Caco-2 (cell line): Measurements from ENCODE around the gene SPATA31C1. TPM values are rescaled to one million over a fixed set of nuclear protein-coding genes. Genes with fewer than 3 reads are reported as not detected.

Experiments used
- BruUV-seq: library from RNA; stranded (reverse); fragments of 400-500 nt; replicated peaks from 2 replicates; lab custom pipeline; 2021; lab: Mats Ljungman, UMichigan
- CTCF ChIA-PET: fragments of 300-600 bp; sonication (Branson Sonifier 250); formaldehyde crosslinking; loops from one replicate; lab custom pipeline; 2022; ENCODE audit warnings: antibody characterized with exemption; lab: Charles Lee
- POLR2A ChIA-PET: fragments of 300-600 bp; sonication (Branson Sonifier 250); formaldehyde crosslinking; loops from one replicate; lab custom pipeline; 2022; ENCODE audit warnings: antibody characterized with exemption; lab: Charles Lee
- DNase-seq, 2 experiments: peaks; one replicate each; pipeline versions ENCODE4 v3.0.0 to v3.0.0-alpha.2; 2020 to 2022
- H3K27me3 ChIP-seq: replicated peaks from 2 replicates; pipeline ENCODE4 v1.6.0; 2011; ENCODE audit warnings: low read length; ENCODE audit not compliant: control insufficient read depth, insufficient read depth
- H3K36me3 ChIP-seq: 2 replicates; pipeline ENCODE4 v1.5.1; 2011; ENCODE audit warnings: low read length; ENCODE audit not compliant: control insufficient read depth, insufficient read depth
- H3K4me1 ChIP-seq: fragments of 250-450 bp; sonication (Bioruptor Pico); 2 replicates; pipeline ENCODE4 v1.5.1; 2020; ENCODE audit warnings: mild to moderate bottlenecking
- H3K4me3 ChIP-seq: 2 replicates; pipeline ENCODE4 v1.5.1; 2011; ENCODE audit warnings: low read depth, mild to moderate bottlenecking, control low read depth, low read length
- H3K9me3 ChIP-seq: fragments of 250-450 bp; sonication (Bioruptor Pico); 2 replicates; pipeline ENCODE4 v1.5.1; 2020; ENCODE audit warnings: mild to moderate bottlenecking, moderate library complexity
- H3K27ac Mint-ChIP-seq: one replicate; pipeline ENCODE4 v1.8.0; 2022; ENCODE audit warnings: mixed read lengths; ENCODE audit not compliant: unreplicated experiment
- H3K27me3 Mint-ChIP-seq: one replicate; pipeline ENCODE4 v1.8.0; 2022; ENCODE audit warnings: mixed read lengths; ENCODE audit not compliant: insufficient read depth, unreplicated experiment
- H3K36me3 Mint-ChIP-seq: one replicate; pipeline ENCODE4 v1.8.0; 2022; ENCODE audit warnings: mild to moderate bottlenecking, mixed read lengths; ENCODE audit not compliant: insufficient read depth, unreplicated experiment
- H3K4me1 Mint-ChIP-seq: one replicate; pipeline ENCODE4 v1.8.0; 2022; ENCODE audit warnings: low read depth, mixed read lengths; ENCODE audit not compliant: unreplicated experiment
- H3K4me3 Mint-ChIP-seq: one replicate; pipeline ENCODE4 v1.8.0; 2022; ENCODE audit warnings: mild to moderate bottlenecking, moderate library complexity, mixed read lengths; ENCODE audit not compliant: unreplicated experiment
- H3K9me3 Mint-ChIP-seq: one replicate; pipeline ENCODE4 v1.8.0; 2022; ENCODE audit warnings: mixed read lengths; ENCODE audit not compliant: unreplicated experiment
- intact Hi-C: fragments of 100-400 bp; cut with micrococcal nuclease; formaldehyde crosslinking; loops from one replicate; pipeline ENCODE4 v1.10.0; 2022; ENCODE audit not compliant: unreplicated experiment
- total RNA-seq: library from RNA; stranded (reverse); gene quantifications from 2 replicates; pipeline ENCODE4 v1.2.3, GENCODE V29; 2022
- TF ChIP-seq, protein P1 (sequence below), 2 experiments: fragments of 200-600 bp in 1 of 2; IDR thresholded peaks; 1 replicate in 1 of 2; 2 replicates in 1 of 2; pipeline versions ENCODE4 v1.5.1 to v1.8.0; 2011 to 2022; ENCODE audit warnings: antibody characterized with exemption in 1 of 2, control low read depth in 1 of 2, inconsistent platforms in 1 of 2, low read depth in 1 of 2, low read length in 1 of 2, mild to moderate bottlenecking in 1 of 2, moderate library complexity in 1 of 2; ENCODE audit not compliant: insufficient read depth in 1 of 2, severe bottlenecking in 1 of 2, unreplicated experiment in 1 of 2

Gene SPATA31C1
- total RNA-seq, 1 experiment from 2014 or later, result not detected

DNA sequence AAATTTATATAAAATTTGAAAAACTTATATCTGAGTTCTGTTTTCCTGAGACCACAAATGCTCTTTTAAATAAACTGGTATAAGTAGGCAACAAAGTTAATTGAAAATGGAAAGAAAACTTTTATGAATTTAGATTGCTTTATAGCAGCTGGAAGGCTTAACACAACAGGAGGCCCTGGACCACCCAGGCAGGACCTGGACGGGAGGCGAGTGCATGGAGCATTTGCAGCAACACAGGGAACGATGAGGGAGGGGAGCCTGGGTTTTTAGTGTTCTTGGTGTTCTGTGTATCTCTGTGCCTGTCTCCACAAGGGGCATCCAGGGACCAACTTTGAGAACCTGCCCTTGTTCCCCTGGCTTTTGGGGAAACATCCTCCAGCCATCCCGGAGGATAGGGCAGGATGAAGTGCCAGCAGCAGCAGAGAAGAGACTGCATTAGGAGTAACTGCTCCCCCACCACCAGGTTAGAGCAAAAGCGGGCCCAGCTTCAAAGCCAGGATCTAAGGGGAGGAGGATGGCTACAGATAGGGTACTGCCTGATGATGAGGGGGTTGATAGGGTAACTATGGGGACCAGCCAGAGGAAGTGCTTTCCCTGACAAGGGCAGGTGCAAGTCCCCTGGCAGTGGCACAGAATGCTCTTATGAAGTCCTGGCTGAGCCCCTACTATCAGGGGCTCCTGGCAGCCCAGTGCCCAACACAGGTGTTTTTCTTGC is 41.8 kb upstream of the SPATA31C1 start:
- intact Hi-C loops, result no loop called here
- Histone ChIP-seq H3K27me3 (no peaks in the 10 kb centered on the region), H3K4me3 (no peak overlapping the region), H3K4me1 (peaks cover 25% of the 10 kb centered on the region), H3K9me3 (no peaks in the 10 kb centered on the region), H3K36me3 (no peaks in the 10 kb centered on the region)
- no peaks in the 10 kb centered on the region for H3K9me3 Mint-ChIP-seq
- peaks cover 17% of the 10 kb centered on the region for H3K4me1 Mint-ChIP-seq
- no peak for DNase-seq
- TF ChIP-seq, protein P1, sequence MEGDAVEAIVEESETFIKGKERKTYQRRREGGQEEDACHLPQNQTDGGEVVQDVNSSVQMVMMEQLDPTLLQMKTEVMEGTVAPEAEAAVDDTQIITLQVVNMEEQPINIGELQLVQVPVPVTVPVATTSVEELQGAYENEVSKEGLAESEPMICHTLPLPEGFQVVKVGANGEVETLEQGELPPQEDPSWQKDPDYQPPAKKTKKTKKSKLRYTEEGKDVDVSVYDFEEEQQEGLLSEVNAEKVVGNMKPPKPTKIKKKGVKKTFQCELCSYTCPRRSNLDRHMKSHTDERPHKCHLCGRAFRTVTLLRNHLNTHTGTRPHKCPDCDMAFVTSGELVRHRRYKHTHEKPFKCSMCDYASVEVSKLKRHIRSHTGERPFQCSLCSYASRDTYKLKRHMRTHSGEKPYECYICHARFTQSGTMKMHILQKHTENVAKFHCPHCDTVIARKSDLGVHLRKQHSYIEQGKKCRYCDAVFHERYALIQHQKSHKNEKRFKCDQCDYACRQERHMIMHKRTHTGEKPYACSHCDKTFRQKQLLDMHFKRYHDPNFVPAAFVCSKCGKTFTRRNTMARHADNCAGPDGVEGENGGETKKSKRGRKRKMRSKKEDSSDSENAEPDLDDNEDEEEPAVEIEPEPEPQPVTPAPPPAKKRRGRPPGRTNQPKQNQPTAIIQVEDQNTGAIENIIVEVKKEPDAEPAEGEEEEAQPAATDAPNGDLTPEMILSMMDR (IDR thresholded peaks at IDR 0.05; ENCODE audit: insufficient read depth in 1 of 2, low read depth in 1 of 2, low read length in 1 of 2, severe bottlenecking in 1 of 2, unreplicated experiment in 1 of 2), result no peak
- ChIA-PET CTCF (no interaction called here), POLR2A (no interaction called here)
- H3K27me3 Mint-ChIP-seq, result no peaks in the 10 kb centered on the region
- H3K36me3 Mint-ChIP-seq, result no peaks in the 10 kb centered on the region
- H3K27ac Mint-ChIP-seq, result peak overlapping the region; percentile 30
- BruUV-seq, result no TSS peak
- no peak overlapping the region for H3K4me3 Mint-ChIP-seq

DNA sequence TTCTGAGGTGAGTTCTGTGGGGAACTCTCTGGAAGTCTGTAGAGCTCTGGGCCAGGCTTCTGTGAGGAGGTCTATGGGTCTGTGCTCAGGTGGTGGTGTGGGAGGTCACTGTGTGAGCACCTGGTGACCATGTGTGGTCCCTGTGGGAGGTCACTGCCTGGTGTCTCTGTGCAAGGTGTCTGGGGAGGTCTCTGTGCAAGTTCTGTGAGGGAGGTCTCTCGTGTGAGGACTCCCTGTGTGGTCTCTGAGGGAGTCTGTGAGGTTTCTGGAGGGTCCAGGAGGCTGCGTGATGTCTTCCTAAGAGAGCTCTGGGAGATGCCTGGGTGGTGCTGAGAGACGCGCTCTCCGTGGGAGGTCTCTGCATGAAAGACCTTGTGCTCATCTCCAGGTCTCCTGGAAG is 41.1 kb upstream of the SPATA31C1 start:
- Histone ChIP-seq H3K4me1 (peaks cover 25% of the 10 kb centered on the region), H3K4me3 (no peak overlapping the region), H3K9me3 (no peaks in the 10 kb centered on the region), H3K27me3 (no peaks in the 10 kb centered on the region), H3K36me3 (no peaks in the 10 kb centered on the region)
- Mint-ChIP-seq H3K9me3 (no peaks in the 10 kb centered on the region), H3K27me3 (no peaks in the 10 kb centered on the region), H3K27ac (peak overlapping the region; percentile 30), H3K4me1 (peaks cover 17% of the 10 kb centered on the region), H3K4me3 (no peak overlapping the region), H3K36me3 (no peaks in the 10 kb centered on the region)
- intact Hi-C loops, result no loop called here
- CTCF ChIA-PET, result no interaction called here
- no TSS peak for BruUV-seq
- TF ChIP-seq, protein P1 (IDR thresholded peaks at IDR 0.05; ENCODE audit: insufficient read depth in 1 of 2, low read depth in 1 of 2, low read length in 1 of 2, severe bottlenecking in 1 of 2, unreplicated experiment in 1 of 2), result no peak
- POLR2A ChIA-PET, result no interaction called here
- no peak for DNase-seq

DNA sequence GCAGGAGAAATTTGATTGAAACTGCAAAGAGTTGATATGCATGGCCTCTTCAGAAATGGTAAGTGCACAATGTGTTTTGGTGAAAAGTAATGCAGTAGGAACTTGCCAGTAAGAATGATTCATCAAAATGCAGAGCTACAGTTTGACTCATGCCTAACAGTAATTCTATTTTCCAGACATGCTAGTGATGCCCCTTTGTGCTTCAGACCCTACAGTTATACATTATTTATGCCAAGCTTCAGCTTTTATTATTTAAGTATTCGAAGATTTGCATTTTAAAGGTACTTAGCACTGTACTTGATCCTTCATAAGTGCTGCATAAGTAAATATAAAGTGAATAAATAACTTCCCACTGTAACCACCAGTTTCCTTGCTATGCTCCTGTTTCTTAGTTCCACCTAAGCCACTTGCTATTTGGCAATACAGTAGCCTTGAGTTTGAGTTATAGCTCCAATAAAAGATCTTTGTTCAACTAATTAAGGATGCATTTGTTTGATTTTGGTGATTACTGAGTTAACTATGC is 38.7 kb upstream of the SPATA31C1 start:
- no peaks in the 10 kb centered on the region for H3K36me3 ChIP-seq
- no peaks in the 10 kb centered on the region for H3K9me3 Mint-ChIP-seq
- POLR2A ChIA-PET, result no interaction called here
- DNase-seq, result no peak
- H3K4me3 ChIP-seq, result no peak overlapping the region
- TF ChIP-seq, protein P1 (IDR thresholded peaks at IDR 0.05; ENCODE audit: insufficient read depth in 1 of 2, low read depth in 1 of 2, low read length in 1 of 2, severe bottlenecking in 1 of 2, unreplicated experiment in 1 of 2), result no peak
- no peak overlapping the region for H3K4me3 Mint-ChIP-seq
- H3K9me3 ChIP-seq, result no peaks in the 10 kb centered on the region
- H3K4me1 ChIP-seq, result peaks cover 13% of the 10 kb centered on the region
- no peak overlapping the region for H3K27ac Mint-ChIP-seq
- no peaks in the 10 kb centered on the region for H3K27me3 ChIP-seq
- H3K27me3 Mint-ChIP-seq, result no peaks in the 10 kb centered on the region
- H3K36me3 Mint-ChIP-seq, result no peaks in the 10 kb centered on the region
- intact Hi-C loops, result no loop called here
- peaks cover 4% of the 10 kb centered on the region for H3K4me1 Mint-ChIP-seq
- BruUV-seq, result no TSS peak
- CTCF ChIA-PET, result no interaction called here
